Measurements from ENCODE around the gene ADIPOR2. TPM values are rescaled to one million over a fixed set of nuclear protein-coding genes. Genes with fewer than 3 reads are reported as not detected.

The ADIPOR2 gene
- total and polyA plus RNA-seq, 2 of the 4 experiments (the other 2 are of a cell fraction) = 20.0 to 24.9 TPM

DNA sequence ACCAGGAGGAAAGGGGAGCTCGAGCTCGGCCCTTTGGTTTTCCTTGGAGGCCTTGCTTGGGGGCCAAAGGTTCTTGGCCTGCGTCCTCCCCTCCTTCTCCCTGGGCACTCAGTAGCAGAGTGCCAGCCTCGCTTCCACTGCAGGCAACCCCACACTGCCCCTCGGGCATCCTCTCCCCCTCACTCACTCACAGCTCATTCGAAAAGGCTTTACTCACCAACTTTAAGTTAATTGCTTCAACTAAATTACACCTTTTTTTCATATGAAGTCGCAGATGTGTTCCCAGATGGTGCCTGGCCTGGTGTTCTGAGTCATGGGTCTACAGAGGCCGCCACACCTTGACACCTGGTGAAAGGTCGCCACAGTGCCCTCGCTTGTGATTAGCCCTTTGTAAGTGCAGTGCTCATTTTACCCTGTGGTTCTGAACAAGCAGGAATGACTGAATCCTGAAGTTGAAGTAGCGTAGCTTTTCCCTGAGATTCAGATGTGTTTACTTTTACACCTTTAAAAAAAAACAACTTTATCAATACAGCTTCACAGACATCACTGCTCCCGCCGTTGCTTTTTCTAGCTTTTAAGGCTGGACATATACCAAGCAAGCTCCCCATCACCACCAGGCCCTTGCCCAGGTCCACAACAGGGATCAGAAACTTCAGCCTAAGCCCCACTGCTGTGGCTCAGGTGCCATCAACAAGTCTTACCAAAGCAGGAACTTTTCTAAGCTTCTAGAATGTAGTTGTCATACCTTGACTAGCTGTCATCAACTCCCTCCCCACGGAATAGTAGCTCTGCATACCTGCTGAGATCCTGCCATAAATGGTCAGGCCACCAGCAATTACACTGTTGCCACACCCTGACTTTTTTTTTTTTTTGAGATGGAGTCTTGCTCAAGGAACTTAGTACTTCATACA lies 20.3 kb upstream of the ADIPOR2 start:
- no peak overlapping the region for H3K14ac ChIP-seq (replicated peaks; ENCODE audit: low read depth, low read length)
- intact Hi-C loops (cut with micrococcal nuclease) (no loop called here), in situ Hi-C loops (cut with MboI; ENCODE audit: low sequenced_read_pairs) (loop anchor here (25.0 kb wide), 1 partner anchor 617 kb away; no protein-coding TSS in a partner anchor), dilution Hi-C loops (cut with HindIII; ENCODE audit: low sequenced_read_pairs, unreplicated experiment) (no loop called here)
- no peak overlapping the region for H3K9ac ChIP-seq (ENCODE audit: low read depth, low read length)
- H4K20me1 ChIP-seq (ENCODE audit: insufficient read depth, low read length) = no peaks in the 10 kb centered on the region
- H3K36me3 ChIP-seq (ENCODE audit: control insufficient read depth, insufficient read depth, low read length) = no peaks in the 10 kb centered on the region
- no peak overlapping the region for H2BK20ac ChIP-seq (ENCODE audit: low read depth, low read length)
- H4K5ac ChIP-seq (ENCODE audit: low read depth, low read length) = no peak overlapping the region
- WGBS, 2 experiments (ENCODE audit: extremely low coverage in 2 of 2, insufficient read length in 1 of 2) = 78% methylated on average over 5 of the region's 14 CpGs; no CpG with 5 or more reads in 1 of the 2 experiments
- no peak overlapping the region for H3K23ac ChIP-seq (ENCODE audit: low read depth, low read length)
- no peak overlapping the region for H2AK9ac ChIP-seq (replicated peaks; ENCODE audit: low read depth, low read length, poor library complexity)
- no peak overlapping the region for H2BK15ac ChIP-seq (ENCODE audit: low read depth, low read length)
- DNase-seq (no peak), ATAC-seq (ENCODE audit: low read depth) (no peak)
- no peak overlapping the region for H3K4me3 ChIP-seq (ENCODE audit: insufficient read depth, low read depth, low read length)
- no peak overlapping the region for H3K27ac ChIP-seq (ENCODE audit: insufficient read depth, low read length)
- TF ChIP-seq MAZ (IDR thresholded peaks at IDR 0.05; ENCODE audit: borderline replicate concordance, low read depth, low read length) (no peak), MXI1 (IDR thresholded peaks at IDR 0.05; ENCODE audit: borderline replicate concordance, low read depth, low read length) (no peak), FOS (IDR thresholded peaks at IDR 0.05; ENCODE audit: low read depth, low read length) (no peak), SMC3 (IDR thresholded peaks at IDR 0.05; ENCODE audit: low read depth, low read length) (no peak), NFE2L2 (IDR thresholded peaks at IDR 0.05; ENCODE audit: low read depth, low read length) (no peak), RCOR1 (IDR thresholded peaks at IDR 0.05; ENCODE audit: insufficient replicate concordance, low read length) (no peak), POLR2A (IDR thresholded peaks at IDR 0.05; ENCODE audit: low read depth, low read length) (no peak), CHD1 (IDR thresholded peaks at IDR 0.05; ENCODE audit: low read depth, low read length) (no peak), MAFK (IDR thresholded peaks at IDR 0.05; ENCODE audit: low read depth, low read length) (no peak)
- TF ChIP-seq, protein P1, sequence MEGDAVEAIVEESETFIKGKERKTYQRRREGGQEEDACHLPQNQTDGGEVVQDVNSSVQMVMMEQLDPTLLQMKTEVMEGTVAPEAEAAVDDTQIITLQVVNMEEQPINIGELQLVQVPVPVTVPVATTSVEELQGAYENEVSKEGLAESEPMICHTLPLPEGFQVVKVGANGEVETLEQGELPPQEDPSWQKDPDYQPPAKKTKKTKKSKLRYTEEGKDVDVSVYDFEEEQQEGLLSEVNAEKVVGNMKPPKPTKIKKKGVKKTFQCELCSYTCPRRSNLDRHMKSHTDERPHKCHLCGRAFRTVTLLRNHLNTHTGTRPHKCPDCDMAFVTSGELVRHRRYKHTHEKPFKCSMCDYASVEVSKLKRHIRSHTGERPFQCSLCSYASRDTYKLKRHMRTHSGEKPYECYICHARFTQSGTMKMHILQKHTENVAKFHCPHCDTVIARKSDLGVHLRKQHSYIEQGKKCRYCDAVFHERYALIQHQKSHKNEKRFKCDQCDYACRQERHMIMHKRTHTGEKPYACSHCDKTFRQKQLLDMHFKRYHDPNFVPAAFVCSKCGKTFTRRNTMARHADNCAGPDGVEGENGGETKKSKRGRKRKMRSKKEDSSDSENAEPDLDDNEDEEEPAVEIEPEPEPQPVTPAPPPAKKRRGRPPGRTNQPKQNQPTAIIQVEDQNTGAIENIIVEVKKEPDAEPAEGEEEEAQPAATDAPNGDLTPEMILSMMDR (conservative IDR thresholded peaks at IDR 0.05; ENCODE audit: low read depth, low read length) = no peak
- TF ChIP-seq, protein P2, sequence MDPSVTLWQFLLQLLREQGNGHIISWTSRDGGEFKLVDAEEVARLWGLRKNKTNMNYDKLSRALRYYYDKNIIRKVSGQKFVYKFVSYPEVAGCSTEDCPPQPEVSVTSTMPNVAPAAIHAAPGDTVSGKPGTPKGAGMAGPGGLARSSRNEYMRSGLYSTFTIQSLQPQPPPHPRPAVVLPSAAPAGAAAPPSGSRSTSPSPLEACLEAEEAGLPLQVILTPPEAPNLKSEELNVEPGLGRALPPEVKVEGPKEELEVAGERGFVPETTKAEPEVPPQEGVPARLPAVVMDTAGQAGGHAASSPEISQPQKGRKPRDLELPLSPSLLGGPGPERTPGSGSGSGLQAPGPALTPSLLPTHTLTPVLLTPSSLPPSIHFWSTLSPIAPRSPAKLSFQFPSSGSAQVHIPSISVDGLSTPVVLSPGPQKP (IDR thresholded peaks at IDR 0.05; ENCODE audit: borderline replicate concordance, low read depth, low read length) = no peak
- TF ChIP-seq, protein P3, sequence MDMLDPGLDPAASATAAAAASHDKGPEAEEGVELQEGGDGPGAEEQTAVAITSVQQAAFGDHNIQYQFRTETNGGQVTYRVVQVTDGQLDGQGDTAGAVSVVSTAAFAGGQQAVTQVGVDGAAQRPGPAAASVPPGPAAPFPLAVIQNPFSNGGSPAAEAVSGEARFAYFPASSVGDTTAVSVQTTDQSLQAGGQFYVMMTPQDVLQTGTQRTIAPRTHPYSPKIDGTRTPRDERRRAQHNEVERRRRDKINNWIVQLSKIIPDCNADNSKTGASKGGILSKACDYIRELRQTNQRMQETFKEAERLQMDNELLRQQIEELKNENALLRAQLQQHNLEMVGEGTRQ (IDR thresholded peaks at IDR 0.05; ENCODE audit: low read depth, low read length) = no peak
- H3K27me3 ChIP-seq (ENCODE audit: control insufficient read depth, insufficient read depth, low read length) = no peaks in the 10 kb centered on the region
- peaks cover 2% of the 10 kb centered on the region; the same call in 1 of the 2 replicates for H3K4me1 ChIP-seq (ENCODE audit: control insufficient read depth, insufficient read depth, low read length)
- no peak overlapping the region for H3K56ac ChIP-seq (ENCODE audit: extremely low read depth, insufficient read depth, low read length)
- H2BK120ac ChIP-seq (ENCODE audit: low read depth, low read length) = no peak overlapping the region
- H2AK5ac ChIP-seq (ENCODE audit: low read depth, low read length) = no peak overlapping the region
- no peak overlapping the region for H3K18ac ChIP-seq (ENCODE audit: low read depth, low read length)
- H4K91ac ChIP-seq (ENCODE audit: insufficient read depth, low read depth, low read length) = no peak overlapping the region
- CTCF ChIA-PET = interaction anchor here (0.7 kb wide), 1 partner anchor 17 kb away, joined by 3 read pairs; no protein-coding TSS in a partner anchor
- no peak overlapping the region for H2AFZ ChIP-seq (replicated peaks; ENCODE audit: low read length, poor library complexity)
- no peak overlapping the region for H4K8ac ChIP-seq (ENCODE audit: low read depth in 2 of 2, low read length in 2 of 2)
- POLR2A ChIA-PET (ENCODE audit: unreplicated experiment) = interaction anchor here (0.7 kb wide), 1 partner anchor 557 kb away, joined by 3 read pairs; no protein-coding TSS in a partner anchor
- H3K79me1 ChIP-seq (ENCODE audit: low read depth in 1 of 2, low read length in 2 of 2) = no peaks in the 10 kb centered on the region
- H3K4ac ChIP-seq (ENCODE audit: low read depth, low read length) = no peak overlapping the region
- H3K9me3 ChIP-seq (ENCODE audit: control insufficient read depth, insufficient read depth, low read length) = no peaks in the 10 kb centered on the region
- no peak overlapping the region for H3K4me2 ChIP-seq (ENCODE audit: low read depth, low read length)
- BruUV-seq (replicated peaks) = no TSS peak
- H3K9me1 ChIP-seq (ENCODE audit: insufficient read depth, low read length) = no peaks in the 10 kb centered on the region; the same call in 1 of the 2 replicates
- H2BK5ac ChIP-seq (ENCODE audit: low read depth, low read length, poor library complexity, severe bottlenecking) = no peak overlapping the region
